HepG2 (cell line): ENCODE results near the gene WDR54. TPM values are rescaled to one million over a fixed set of nuclear protein-coding genes. Genes with fewer than 3 reads are reported as not detected.

Experiments used
- AGO1 ChIP-seq: fragments of 200-400 bp; formaldehyde crosslinking; IDR thresholded peaks from 2 replicates; pipeline ENCODE4 v1.6.1; 2017; ENCODE audit warnings: mild to moderate bottlenecking, low read depth, low read length, moderate library complexity; ENCODE audit not compliant: poor library complexity, severe bottlenecking
- CBFB ChIP-seq: sonication (generic); formaldehyde crosslinking; IDR thresholded peaks from 2 replicates; pipeline ENCODE4 v1.4.0; 2020; ENCODE audit warnings: missing genetic modification reagents
- CREB1 ChIP-seq, 2 experiments: fragments of 450-650 bp in 1 of 2; IDR thresholded peaks; 2 replicates each; pipeline ENCODE4 v1.6.1; 2016 to 2017; ENCODE audit warnings: control low read depth in 1 of 2, mild to moderate bottlenecking in 1 of 2, missing compliant biosample characterization in 1 of 2, missing genetic modification characterization in 1 of 2
- FOXP1 ChIP-seq, 2 experiments: fragments of 450-650 bp in 1 of 2; IDR thresholded peaks; 2 replicates each; pipeline ENCODE4 v1.6.1; 2017 to 2018; ENCODE audit warnings: antibody characterized with exemption in 1 of 2
- NCOA5 ChIP-seq: sonication (generic); formaldehyde crosslinking; IDR thresholded peaks from 2 replicates; pipeline ENCODE4 v1.4.0; 2020; ENCODE audit warnings: missing genetic modification reagents
- RORA ChIP-seq: sonication (generic); formaldehyde crosslinking; IDR thresholded peaks from 2 replicates; pipeline ENCODE4 v1.5.0; 2020; ENCODE audit warnings: mild to moderate bottlenecking, missing genetic modification reagents, moderate library complexity
- ZNF354B ChIP-seq: sonication (generic); formaldehyde crosslinking; IDR thresholded peaks from 2 replicates; pipeline ENCODE4 v1.8.0; 2022; ENCODE audit warnings: mild to moderate bottlenecking, missing genetic modification reagents
- ZNF556 ChIP-seq: sonication (generic); formaldehyde crosslinking; IDR thresholded peaks from 2 replicates; pipeline ENCODE4 v1.4.0; 2020; ENCODE audit warnings: mild to moderate bottlenecking, missing genetic modification reagents, borderline replicate concordance
- ZNF564 ChIP-seq: sonication (generic); formaldehyde crosslinking; IDR thresholded peaks from 2 replicates; pipeline ENCODE4 v1.8.1; 2023; ENCODE audit warnings: mild to moderate bottlenecking, missing genetic modification reagents
- polyA plus RNA-seq, 8 experiments: library from polyadenylated mRNA; depleted of rRNA in 3 of 8; stranded (reverse) in 7 of 8; unstranded in 1 of 8; fragments of >200 nt; fragmentation: Illumina TruSeq in 4 of 8; extraction: Trizol in 4 of 8; gene quantifications; 2 replicates each; pipeline versions ENCODE4 v1.2.1 to v1.2.3, GENCODE V29; 2011 to 2016; ENCODE audit warnings: low read depth in 4 of 8, missing spikeins in 1 of 8, mixed read lengths in 1 of 8; ENCODE audit not compliant: insufficient read depth in 1 of 8
- total RNA-seq, 5 experiments: library from RNA; depleted of rRNA; stranded (reverse); fragments of >200 nt; fragmentation: Illumina TruSeq; extraction: Trizol; gene quantifications; 2 replicates each; pipeline ENCODE4 v1.2.3, GENCODE V29; 2016; ENCODE audit warnings: low read depth in 1 of 5
- TF ChIP-seq, protein P1 (sequence below): sonication (generic); formaldehyde crosslinking; IDR thresholded peaks from 2 replicates; pipeline ENCODE4 v1.4.0; 2020; ENCODE audit warnings: missing genetic modification reagents, borderline replicate concordance
- TF ChIP-seq, protein P2 (sequence below): sonication (generic); formaldehyde crosslinking; IDR thresholded peaks from 2 replicates; pipeline ENCODE4 v1.5.1; 2020; ENCODE audit warnings: missing genetic modification reagents, mild to moderate bottlenecking, borderline replicate concordance
- TF ChIP-seq, protein P3 (sequence below): sonication (generic); formaldehyde crosslinking; IDR thresholded peaks from 2 replicates; pipeline ENCODE4 v1.5.1; 2020; ENCODE audit warnings: mild to moderate bottlenecking, missing genetic modification reagents
- TF ChIP-seq, protein P4 (sequence below): IDR thresholded peaks from 2 replicates; pipeline ENCODE4 v1.4.0; 2020; ENCODE audit warnings: mild to moderate bottlenecking, missing genetic modification reagents

Gene WDR54
- total and polyA plus RNA-seq, 2 of the 13 experiments (the other 11 are each of a cell fraction or from before 2014, with no cell fraction given), result 2.0 to 17.3 TPM

DNA sequence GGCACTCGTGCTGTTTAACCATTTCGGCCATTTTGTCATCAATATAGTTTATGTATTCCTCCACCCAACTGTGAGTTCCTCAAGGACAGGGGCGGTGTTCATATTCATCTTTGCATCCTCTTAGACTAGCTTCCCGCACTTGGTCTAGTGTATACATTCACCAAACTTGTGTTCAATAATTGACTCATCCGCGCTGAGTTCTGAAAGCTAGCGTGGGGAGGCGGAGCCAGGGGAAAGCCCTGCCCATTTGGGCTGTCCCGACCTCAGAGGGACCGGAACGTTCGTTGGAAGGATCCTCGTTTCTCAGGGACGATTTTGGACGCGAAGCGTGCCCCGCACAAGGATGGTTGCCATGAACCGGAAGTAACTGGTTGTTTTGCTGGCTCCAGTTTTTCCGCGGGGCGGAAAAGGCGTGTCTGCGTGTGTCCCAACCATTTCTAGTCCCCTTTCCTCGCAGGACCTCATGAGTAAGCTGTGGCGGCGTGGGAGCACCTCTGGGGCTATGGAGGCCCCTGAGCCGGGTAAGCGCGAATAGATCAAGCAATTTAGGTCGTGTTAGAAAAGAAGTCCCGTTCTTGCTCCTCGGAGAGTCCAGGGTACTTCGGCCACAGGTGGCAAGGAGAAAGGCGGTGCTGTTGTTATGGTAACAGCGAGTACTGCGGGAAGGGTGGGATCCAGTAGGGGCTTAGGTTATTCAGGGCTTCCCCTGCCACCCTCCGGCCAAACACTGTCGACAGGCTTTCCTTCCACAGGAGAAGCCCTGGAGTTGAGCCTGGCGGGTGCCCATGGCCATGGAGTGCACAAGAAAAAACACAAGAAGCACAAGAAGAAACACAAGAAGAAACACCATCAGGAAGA lies 33.4 kb downstream of the WDR54 start, which contains the start of gene INO80B (continued):
- TF ChIP-seq, protein P1, sequence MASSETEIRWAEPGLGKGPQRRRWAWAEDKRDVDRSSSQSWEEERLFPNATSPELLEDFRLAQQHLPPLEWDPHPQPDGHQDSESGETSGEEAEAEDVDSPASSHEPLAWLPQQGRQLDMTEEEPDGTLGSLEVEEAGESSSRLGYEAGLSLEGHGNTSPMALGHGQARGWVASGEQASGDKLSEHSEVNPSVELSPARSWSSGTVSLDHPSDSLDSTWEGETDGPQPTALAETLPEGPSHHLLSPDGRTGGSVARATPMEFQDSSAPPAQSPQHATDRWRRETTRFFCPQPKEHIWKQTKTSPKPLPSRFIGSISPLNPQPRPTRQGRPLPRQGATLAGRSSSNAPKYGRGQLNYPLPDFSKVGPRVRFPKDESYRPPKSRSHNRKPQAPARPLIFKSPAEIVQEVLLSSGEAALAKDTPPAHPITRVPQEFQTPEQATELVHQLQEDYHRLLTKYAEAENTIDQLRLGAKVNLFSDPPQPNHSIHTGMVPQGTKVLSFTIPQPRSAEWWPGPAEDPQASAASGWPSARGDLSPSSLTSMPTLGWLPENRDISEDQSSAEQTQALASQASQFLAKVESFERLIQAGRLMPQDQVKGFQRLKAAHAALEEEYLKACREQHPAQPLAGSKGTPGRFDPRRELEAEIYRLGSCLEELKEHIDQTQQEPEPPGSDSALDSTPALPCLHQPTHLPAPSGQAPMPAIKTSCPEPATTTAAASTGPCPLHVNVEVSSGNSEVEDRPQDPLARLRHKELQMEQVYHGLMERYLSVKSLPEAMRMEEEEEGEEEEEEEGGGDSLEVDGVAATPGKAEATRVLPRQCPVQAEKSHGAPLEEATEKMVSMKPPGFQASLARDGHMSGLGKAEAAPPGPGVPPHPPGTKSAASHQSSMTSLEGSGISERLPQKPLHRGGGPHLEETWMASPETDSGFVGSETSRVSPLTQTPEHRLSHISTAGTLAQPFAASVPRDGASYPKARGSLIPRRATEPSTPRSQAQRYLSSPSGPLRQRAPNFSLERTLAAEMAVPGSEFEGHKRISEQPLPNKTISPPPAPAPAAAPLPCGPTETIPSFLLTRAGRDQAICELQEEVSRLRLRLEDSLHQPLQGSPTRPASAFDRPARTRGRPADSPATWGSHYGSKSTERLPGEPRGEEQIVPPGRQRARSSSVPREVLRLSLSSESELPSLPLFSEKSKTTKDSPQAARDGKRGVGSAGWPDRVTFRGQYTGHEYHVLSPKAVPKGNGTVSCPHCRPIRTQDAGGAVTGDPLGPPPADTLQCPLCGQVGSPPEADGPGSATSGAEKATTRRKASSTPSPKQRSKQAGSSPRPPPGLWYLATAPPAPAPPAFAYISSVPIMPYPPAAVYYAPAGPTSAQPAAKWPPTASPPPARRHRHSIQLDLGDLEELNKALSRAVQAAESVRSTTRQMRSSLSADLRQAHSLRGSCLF (CRISPR knock-in tag), result no peak
- TF ChIP-seq CBFB (CRISPR knock-in tag), result peak; percentile 95
- TF ChIP-seq AGO1, result no peak
- no peak for TF ChIP-seq NCOA5
- peak; percentile 52; the same call in 1 of the 2 replicates for TF ChIP-seq ZNF564
- TF ChIP-seq CREB1 (IDR thresholded peaks at IDR 0.05), result peak; percentile 82
- TF ChIP-seq CREB1 (CRISPR knock-in tag; IDR thresholded peaks at IDR 0.05), result peak; percentile 95
- TF ChIP-seq, protein P2, sequence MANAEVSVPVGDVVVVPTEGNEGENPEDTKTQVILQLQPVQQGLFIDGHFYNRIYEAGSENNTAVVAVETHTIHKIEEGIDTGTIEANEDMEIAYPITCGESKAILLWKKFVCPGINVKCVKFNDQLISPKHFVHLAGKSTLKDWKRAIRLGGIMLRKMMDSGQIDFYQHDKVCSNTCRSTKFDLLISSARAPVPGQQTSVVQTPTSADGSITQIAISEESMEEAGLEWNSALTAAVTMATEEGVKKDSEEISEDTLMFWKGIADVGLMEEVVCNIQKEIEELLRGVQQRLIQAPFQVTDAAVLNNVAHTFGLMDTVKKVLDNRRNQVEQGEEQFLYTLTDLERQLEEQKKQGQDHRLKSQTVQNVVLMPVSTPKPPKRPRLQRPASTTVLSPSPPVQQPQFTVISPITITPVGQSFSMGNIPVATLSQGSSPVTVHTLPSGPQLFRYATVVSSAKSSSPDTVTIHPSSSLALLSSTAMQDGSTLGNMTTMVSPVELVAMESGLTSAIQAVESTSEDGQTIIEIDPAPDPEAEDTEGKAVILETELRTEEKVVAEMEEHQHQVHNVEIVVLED (CRISPR knock-in tag), result peak; percentile 95
- peak; percentile 97; the same call in 1 of the 2 replicates for TF ChIP-seq ZNF556 (CRISPR knock-in tag)
- TF ChIP-seq, protein P3, sequence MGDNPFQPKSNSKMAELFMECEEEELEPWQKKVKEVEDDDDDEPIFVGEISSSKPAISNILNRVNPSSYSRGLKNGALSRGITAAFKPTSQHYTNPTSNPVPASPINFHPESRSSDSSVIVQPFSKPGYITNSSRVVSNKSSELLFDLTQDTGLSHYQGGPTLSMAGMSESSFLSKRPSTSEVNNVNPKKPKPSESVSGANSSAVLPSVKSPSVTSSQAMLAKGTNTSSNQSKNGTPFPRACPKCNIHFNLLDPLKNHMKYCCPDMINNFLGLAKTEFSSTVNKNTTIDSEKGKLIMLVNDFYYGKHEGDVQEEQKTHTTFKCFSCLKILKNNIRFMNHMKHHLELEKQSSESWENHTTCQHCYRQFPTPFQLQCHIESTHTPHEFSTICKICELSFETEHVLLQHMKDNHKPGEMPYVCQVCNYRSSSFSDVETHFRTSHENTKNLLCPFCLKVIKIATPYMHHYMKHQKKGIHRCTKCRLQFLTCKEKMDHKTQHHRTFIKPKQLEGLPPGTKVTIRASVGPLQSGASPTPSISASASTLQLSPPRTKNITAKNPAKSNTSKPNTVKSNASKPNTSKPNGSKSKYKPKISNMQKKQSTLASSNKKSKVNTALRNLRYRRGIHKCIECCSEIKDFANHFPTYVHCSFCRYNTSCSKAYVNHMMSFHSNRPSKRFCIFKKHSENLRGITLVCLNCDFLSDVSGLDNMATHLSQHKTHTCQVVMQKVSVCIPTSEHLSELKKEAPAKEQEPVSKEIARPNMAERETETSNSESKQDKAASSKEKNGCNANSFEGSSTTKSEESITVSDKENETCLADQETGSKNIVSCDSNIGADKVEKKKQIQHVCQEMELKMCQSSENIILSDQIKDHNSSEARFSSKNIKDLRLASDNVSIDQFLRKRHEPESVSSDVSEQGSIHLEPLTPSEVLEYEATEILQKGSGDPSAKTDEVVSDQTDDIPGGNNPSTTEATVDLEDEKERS, result peak; percentile 91; the same call in 1 of the 2 replicates
- no peak for TF ChIP-seq FOXP1 (IDR thresholded peaks at IDR 0.05)
- peak; percentile 38 for TF ChIP-seq FOXP1 (CRISPR knock-in tag; IDR thresholded peaks at IDR 0.05)
- TF ChIP-seq, protein P4, sequence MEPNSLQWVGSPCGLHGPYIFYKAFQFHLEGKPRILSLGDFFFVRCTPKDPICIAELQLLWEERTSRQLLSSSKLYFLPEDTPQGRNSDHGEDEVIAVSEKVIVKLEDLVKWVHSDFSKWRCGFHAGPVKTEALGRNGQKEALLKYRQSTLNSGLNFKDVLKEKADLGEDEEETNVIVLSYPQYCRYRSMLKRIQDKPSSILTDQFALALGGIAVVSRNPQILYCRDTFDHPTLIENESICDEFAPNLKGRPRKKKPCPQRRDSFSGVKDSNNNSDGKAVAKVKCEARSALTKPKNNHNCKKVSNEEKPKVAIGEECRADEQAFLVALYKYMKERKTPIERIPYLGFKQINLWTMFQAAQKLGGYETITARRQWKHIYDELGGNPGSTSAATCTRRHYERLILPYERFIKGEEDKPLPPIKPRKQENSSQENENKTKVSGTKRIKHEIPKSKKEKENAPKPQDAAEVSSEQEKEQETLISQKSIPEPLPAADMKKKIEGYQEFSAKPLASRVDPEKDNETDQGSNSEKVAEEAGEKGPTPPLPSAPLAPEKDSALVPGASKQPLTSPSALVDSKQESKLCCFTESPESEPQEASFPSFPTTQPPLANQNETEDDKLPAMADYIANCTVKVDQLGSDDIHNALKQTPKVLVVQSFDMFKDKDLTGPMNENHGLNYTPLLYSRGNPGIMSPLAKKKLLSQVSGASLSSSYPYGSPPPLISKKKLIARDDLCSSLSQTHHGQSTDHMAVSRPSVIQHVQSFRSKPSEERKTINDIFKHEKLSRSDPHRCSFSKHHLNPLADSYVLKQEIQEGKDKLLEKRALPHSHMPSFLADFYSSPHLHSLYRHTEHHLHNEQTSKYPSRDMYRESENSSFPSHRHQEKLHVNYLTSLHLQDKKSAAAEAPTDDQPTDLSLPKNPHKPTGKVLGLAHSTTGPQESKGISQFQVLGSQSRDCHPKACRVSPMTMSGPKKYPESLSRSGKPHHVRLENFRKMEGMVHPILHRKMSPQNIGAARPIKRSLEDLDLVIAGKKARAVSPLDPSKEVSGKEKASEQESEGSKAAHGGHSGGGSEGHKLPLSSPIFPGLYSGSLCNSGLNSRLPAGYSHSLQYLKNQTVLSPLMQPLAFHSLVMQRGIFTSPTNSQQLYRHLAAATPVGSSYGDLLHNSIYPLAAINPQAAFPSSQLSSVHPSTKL (CRISPR knock-in tag), result peak; percentile 81
- no peak for TF ChIP-seq RORA (CRISPR knock-in tag)
- peak; percentile 74; the same call in 1 of the 2 replicates for TF ChIP-seq ZNF354B (CRISPR knock-in tag)
